GM18951 (cell line): ENCODE measurements around the gene TWIST2.

Experiments used
- POLR2A ChIP-seq: IDR thresholded peaks from 4 replicates; pipeline ENCODE4 v1.6.1; 2011; ENCODE audit warnings: mild to moderate bottlenecking; ENCODE audit not compliant: insufficient read length, insufficient read depth; ENCODE audit errors: extremely low read depth
- in situ Hi-C: fragments of 300-500 bp; cut with MboI; formaldehyde crosslinking; loops from one replicate; pipeline ENCODE4 v1.12.0; 2022; ENCODE audit warnings: low sequenced_read_pairs, mixed read lengths, inconsistent platforms; ENCODE audit not compliant: unreplicated experiment

The TWIST2 gene

DNA sequence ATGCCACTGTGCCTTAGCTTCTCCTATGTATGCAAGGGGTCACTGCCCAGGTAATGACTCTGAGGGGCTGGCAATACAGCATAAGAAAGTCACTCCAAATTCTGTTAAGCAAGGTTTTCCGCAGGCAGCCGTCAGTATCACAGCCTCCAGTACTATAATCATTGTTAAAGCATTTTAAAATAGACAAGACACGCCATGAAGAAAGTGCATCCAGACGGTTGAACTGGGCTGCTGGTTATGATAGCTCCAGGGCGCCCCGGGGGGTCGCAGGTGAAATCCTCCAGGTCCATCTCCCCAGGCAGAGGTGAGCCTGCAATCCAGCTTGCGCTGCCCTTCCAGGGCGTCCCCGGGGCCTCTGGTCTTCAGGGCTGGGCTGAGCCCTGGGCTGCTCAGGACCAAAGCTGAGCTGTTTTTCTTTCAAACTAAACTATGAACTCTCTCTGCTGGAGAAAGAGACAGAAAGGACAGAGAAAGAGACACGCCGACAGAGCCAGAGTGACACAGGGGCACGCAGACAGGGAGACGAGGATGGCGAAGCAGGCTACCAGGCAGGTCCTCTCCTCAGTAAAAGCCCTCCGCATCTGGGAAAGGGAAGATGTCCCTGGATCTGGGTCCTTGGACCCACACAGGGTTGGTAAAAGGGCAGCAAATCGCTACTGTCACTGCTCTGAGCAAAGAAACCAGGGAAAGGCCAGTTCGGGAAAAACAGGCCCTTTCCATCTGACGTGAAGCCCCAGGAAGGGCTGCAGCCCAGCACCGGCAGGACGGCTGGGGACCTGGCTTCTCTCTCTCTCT lies 2.1 kb upstream of the TWIST2 start:
- TF ChIP-seq POLR2A, result no peak
- in situ Hi-C loops, result no loop called here

DNA sequence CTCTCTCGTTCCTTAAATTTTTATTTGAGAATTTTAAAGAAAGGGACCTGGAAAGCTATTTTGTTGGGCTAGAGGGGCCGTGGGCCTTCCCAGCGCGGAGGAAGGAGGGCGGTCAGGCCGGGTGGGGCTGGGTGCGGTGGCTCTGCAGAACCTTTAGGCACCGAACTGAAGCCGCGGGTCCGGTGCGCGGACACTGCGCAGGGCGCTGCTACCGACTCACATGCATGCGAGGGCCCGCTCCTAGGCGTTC lies 1.6 kb upstream of the TWIST2 start:
- in situ Hi-C loops, result no loop called here
- no peak for TF ChIP-seq POLR2A

DNA sequence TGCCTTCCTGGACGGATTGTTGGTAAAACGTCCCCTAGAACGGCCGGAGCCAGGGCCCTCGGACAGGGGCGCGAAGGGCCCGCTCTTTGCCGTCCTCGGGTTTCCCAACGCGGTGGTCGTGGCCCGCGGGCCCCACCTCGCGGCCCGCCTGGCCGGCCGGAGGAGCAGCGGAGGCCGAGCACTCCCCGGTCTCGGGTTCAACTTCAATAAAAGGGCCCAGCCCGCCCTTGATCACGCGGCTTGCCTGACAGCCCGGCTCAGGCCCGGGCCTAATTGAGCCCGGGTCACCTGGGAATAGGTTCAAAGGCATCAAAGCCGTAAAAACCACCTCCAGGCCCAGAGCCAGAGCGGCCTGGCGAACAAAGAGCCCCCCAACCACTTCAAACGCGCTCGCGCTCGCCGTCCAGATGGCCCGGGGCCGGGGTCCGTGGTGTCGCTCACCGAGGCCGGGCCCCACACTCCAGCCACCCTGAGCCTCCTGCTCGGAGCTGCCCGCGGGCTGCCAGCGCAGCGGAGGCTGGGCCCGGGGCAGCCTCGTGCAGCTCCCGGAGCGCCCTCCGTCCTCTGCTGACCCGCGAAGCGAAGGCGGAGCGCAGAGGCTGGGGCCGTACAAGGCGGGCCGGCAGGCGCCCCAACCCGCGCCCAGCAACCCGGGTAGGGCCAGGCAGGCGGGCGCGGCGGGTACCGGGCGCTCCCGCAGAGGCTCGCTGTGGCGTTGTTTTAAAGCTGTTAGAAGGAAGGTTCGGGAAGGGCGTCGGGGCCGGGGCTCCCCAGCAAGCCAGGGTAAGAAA lies 1.1 kb upstream of the TWIST2 start:
- in situ Hi-C loops, result no loop called here

DNA sequence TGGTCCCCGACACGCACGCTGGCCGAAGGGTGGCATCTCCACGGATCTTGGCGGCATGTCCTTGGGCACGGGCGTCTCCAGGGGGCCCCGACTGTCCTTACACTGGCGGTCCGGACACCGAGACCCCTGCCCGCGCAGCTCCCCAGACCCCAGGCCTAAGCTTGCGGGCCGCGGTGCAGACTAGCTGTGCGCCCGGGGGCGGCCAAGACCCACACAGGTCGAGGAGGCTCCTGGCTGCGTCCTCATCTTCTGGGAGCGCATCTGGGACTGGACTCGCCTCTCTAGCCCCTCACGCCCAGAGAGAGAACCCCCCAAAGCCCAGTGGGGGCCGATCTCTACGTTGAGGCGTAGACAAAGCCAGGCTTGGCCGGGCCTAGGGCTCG lies 475 bp upstream of the TWIST2 start:
- in situ Hi-C loops, result no loop called here

More for the DNA sequence above, 1.1 kb upstream of the TWIST2 start:
- no peak for TF ChIP-seq POLR2A

DNA sequence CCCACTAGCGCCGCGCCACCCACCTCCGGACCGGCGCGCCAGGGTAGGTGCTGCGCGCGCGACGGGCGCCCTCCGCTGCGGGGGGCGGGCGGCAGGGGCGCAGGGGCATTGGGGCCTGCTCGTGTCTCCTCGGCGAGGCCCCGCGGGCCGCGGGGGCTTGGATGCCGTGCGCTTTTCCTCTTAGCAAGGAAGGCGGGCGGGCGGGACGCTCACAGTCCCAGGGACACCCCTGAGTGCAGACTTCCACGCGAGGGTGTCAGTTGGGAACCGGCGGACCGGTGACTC lies 748 bp downstream of the TWIST2 start:
- TF ChIP-seq POLR2A, result no peak
- in situ Hi-C loops, result no loop called here

More for the DNA sequence above, 475 bp upstream of the TWIST2 start:
- no peak for TF ChIP-seq POLR2A

DNA sequence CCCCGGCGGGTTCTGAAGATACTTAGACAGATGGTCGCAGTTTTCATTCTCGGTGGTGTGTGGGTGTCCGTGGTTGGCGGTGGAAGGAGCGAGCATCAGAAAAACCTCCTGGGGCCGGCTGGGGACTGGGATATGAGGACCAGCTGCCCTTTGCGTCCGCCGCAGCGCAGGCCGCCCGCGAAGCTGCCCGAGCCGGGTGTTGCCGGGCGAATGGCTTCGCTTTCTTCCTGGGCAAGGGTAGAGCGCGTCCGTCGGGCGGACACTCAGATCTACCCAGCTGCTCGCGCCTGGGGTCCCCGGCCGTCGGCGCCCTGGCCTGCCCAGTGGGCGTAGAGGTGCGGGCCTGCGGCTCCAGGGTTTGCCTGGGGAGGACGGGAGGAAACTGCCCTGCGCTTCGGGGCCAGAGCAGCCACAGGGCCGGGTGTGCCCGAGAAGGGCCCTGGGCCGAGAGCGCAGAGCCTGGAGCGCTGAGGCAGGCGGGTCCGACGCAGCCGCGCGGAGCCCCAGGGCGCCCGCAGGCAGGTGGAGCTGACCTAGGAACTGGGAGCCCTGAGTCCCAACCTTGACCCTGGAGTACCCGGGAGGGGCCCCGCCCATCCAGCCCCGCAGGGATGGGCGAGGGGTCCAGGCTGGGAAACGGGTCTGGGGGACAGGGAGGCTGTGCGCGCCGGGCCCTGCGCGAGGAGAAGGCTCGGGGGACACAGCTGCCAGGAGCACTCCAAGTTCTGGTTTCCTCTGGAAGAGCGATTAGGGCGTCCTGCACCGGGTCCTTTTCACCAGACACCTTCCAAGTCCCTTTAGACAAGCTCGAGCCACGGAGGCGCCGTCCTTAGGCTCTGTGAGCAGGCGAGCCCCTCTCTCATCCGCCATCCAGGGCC lies 1.3 kb downstream of the TWIST2 start:
- in situ Hi-C loops, result no loop called here
- TF ChIP-seq POLR2A, result no peak

DNA sequence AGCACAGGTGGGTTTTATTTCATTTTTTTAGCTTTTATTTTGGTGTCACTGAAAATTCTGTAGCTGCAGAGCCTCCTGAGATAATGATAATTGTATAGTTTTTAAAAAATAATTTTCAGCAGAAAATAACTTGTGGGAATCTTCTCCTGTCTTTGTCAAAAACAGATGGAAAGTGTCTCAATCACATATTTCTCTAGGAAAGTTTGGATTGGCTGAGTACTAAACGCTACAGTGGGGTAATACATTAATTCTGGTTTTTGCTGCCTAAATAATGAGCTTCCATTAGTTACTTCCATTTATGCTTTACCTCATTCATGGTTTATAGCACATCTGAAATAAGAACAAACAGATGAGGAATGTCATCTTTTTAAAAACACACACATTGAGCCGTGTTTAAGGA lies 2.2 kb downstream of the TWIST2 start:
- no peak for TF ChIP-seq POLR2A
- in situ Hi-C loops, result no loop called here

DNA sequence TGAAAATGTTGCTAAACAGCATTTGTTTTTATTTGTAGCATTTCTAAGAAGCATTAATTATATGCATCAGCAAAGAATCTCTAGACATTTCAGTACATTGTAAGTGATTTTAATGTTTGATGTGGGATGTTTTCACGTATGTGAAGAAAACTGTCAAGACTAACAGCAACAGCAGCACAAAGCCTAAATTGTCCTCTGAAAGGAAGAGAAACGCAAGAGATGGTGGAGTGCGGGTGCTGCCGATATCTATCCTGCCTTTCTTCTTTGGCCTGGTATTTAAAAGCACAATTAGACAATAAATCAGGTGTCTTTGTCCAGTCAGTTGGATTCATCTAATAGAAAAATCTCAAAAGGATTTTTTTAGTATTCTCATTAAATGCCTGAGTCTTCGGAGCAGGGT lies 3.1 kb downstream of the TWIST2 start:
- in situ Hi-C loops, result no loop called here
- TF ChIP-seq POLR2A, result no peak

DNA sequence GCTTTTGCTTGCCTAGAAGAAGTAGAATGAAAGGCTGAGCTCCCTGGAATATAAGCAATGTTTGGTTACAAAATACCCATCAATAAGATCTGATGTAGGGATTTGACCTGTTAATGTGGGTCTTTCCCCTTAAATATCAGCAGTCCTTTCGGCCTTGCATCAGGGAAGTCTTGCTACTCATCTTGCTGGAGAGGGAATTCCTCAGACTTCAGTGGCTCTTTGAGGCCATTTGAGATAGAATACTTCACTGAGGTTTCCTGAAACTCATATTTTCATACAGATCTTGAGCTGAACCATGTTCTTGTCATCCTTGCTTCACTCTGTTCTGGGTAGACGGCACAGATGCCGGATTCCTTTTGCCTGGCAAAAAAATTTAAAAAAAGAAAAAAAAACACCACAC lies 3.9 kb downstream of the TWIST2 start:
- in situ Hi-C loops, result no loop called here
- no peak for TF ChIP-seq POLR2A

DNA sequence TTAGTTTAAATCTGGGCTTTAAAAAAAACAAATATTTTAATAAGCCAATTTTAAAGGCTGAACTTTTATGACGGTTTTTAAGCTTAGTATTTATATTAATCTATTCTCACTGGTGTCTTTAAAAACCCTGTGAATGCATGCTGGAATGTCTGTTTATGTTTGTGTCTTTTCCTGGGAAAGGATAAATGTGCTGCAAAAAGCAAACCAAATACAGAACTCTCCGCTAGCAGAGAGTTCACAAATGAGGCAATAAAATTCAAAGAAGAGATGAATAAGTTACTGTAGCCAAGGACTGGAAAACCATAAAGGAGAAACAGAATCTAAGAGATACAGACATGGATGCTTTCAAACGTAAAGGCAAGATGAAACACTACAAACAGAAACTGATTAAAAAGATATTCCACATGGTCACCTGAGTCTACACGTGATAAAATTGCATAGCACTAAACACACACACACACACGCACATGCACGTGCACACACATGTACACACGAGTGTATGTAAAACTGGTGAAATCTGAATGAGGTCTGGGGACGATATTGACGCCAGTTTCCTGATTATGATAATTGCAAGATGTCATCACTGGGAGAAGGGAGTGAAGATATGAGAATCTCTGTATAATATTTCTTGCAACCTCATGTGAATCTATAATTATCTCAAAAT lies 4.5 kb downstream of the TWIST2 start:
- in situ Hi-C loops, result no loop called here
- no peak for TF ChIP-seq POLR2A

DNA sequence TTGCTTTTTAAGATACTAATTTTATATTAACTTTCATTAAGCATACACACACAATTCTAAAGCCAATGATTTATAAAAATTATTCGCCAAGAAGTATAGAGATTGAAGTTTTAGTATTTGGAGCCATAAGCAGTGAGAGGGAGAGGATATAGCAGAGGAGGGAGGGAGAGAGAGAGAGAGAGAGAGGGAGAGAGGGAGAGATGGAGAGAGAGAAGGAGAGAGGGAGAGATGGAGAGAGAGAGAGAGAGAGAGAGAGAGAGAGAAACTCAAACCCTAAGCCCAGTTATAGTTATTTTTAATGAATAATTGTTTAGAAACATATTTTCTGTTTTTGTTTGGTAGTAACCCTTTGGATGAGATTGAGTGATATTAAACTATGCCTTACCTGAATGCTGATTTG lies 5.3 kb downstream of the TWIST2 start:
- TF ChIP-seq POLR2A, result no peak
- in situ Hi-C loops, result no loop called here

DNA sequence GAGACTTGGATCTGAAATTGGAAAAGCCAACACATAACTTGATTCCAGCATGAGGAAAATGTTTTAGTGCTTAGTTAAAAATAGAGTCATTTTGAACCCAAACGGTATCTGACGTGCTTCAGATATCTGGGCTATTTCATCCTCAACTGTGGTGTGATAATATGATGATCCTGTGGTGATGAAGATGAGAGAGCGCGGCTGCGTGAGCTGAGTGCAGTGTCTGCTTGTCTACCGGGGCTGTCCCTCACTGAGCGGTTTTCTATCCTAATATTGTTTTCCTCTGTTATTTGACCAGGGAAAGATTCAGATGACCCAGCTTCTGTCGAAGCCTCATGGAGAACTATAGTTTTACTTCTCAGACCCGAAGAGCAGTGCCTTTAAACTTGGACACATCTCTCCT lies 5.8 kb downstream of the TWIST2 start:
- no peak for TF ChIP-seq POLR2A
- in situ Hi-C loops, result no loop called here

DNA sequence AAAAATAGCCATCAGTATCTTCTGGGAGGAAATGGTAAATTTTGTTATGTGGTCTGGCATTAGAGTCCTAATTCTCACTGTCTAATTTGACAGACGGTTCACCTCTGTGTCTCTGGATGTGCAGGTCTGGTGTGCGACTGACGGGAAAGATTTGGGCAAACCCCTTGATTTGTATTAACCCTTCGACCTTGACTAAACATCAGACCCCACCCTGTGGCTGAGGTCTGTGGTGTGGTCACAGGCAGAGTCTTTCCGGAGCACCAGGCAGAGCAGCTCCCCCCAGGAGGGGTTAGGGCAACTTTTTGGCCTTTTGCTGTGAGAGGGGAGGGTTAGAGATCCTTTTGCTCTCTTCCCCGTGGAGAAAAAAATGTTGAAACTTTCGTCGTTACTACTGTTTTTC lies 6.4 kb downstream of the TWIST2 start:
- in situ Hi-C loops, result no loop called here
- TF ChIP-seq POLR2A, result no peak
